Measurements from ENCODE around the gene CADM1. TPM values are rescaled to one million over a fixed set of nuclear protein-coding genes. Genes with fewer than 3 reads are reported as not detected.

The CADM1 gene
- total RNA-seq, 2 experiments from 2014 or later = 59.7 to 89.7 TPM

GRCh38 chr11:115153731-115154354 lies 350.4 kb downstream of the CADM1 start:
- Histone ChIP-seq H3K79me2 (ENCODE audit: insufficient read depth, low read depth, low read length) (no peaks in the 10 kb centered on the region), H2AFZ (ENCODE audit: low read length) (no peak overlapping the region), H3K4me2 (ENCODE audit: low read length) (no peak overlapping the region), H3K9me3 (ENCODE audit: low read length) (no peaks in the 10 kb centered on the region), H3K4me1 (ENCODE audit: insufficient read depth, low read length, poor library complexity, severe bottlenecking) (no peaks in the 10 kb centered on the region), H3K4me3 (ENCODE audit: low read depth, low read length, poor library complexity, severe bottlenecking) (no peak overlapping the region), H4K20me1 (ENCODE audit: insufficient read depth, low read length) (no peaks in the 10 kb centered on the region), H3K36me3 (ENCODE audit: insufficient read depth, low read length) (no peaks in the 10 kb centered on the region), H3K9me2 (ENCODE audit: insufficient read depth, low read length) (no peaks in the 10 kb centered on the region), H3K27ac (ENCODE audit: low read depth, low read length, poor library complexity, severe bottlenecking) (no peak overlapping the region)
- TF ChIP-seq EZH2phosphoT487 (IDR thresholded peaks at IDR 0.05; ENCODE audit: borderline replicate concordance, low read depth, low read length) = no peak
- TF ChIP-seq, protein P1, sequence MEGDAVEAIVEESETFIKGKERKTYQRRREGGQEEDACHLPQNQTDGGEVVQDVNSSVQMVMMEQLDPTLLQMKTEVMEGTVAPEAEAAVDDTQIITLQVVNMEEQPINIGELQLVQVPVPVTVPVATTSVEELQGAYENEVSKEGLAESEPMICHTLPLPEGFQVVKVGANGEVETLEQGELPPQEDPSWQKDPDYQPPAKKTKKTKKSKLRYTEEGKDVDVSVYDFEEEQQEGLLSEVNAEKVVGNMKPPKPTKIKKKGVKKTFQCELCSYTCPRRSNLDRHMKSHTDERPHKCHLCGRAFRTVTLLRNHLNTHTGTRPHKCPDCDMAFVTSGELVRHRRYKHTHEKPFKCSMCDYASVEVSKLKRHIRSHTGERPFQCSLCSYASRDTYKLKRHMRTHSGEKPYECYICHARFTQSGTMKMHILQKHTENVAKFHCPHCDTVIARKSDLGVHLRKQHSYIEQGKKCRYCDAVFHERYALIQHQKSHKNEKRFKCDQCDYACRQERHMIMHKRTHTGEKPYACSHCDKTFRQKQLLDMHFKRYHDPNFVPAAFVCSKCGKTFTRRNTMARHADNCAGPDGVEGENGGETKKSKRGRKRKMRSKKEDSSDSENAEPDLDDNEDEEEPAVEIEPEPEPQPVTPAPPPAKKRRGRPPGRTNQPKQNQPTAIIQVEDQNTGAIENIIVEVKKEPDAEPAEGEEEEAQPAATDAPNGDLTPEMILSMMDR (conservative IDR thresholded peaks at IDR 0.05; ENCODE audit: low read length) = no peak
- ChIA-PET CTCF (ENCODE audit: unreplicated experiment) (no interaction called here), POLR2A (no interaction called here)
- BruUV-seq (replicated peaks) = no TSS peak
- intact Hi-C loops (cut with micrococcal nuclease; ENCODE audit: unreplicated experiment) = no loop called here
- DNase-seq (ENCODE audit: low spot score) = no peak

- Histone ChIP-seq H3K27ac (ENCODE audit: low read depth, low read length, poor library complexity, severe bottlenecking) (no peak overlapping the region), H4K20me1 (ENCODE audit: insufficient read depth, low read length) (no peaks in the 10 kb centered on the region), H3K79me2 (ENCODE audit: insufficient read depth, low read depth, low read length) (no peaks in the 10 kb centered on the region), H3K9me3 (ENCODE audit: low read length) (no peaks in the 10 kb centered on the region), H3K36me3 (ENCODE audit: insufficient read depth, low read length) (no peaks in the 10 kb centered on the region), H3K4me1 (ENCODE audit: insufficient read depth, low read length, poor library complexity, severe bottlenecking) (no peaks in the 10 kb centered on the region), H2AFZ (ENCODE audit: low read length) (no peak overlapping the region), H3K4me2 (ENCODE audit: low read length) (no peak overlapping the region), H3K9me2 (ENCODE audit: insufficient read depth, low read length) (no peaks in the 10 kb centered on the region), H3K4me3 (ENCODE audit: low read depth, low read length, poor library complexity, severe bottlenecking) (no peak overlapping the region)
- POLR2A ChIA-PET = no interaction called here
- TF ChIP-seq, protein P1 (conservative IDR thresholded peaks at IDR 0.05; ENCODE audit: low read length) = no peak
- TF ChIP-seq EZH2phosphoT487 (IDR thresholded peaks at IDR 0.05; ENCODE audit: borderline replicate concordance, low read depth, low read length) = no peak
- CTCF ChIA-PET (ENCODE audit: unreplicated experiment) = no interaction called here
- intact Hi-C loops (cut with micrococcal nuclease; ENCODE audit: unreplicated experiment) = no loop called here
- BruUV-seq (replicated peaks) = no TSS peak
- no peak for DNase-seq (ENCODE audit: low spot score)
These were observed 351.1 kb downstream of the CADM1 start for GRCh38 chr11:115153135-115153534.

- H3K4me1 ChIP-seq (ENCODE audit: insufficient read depth, low read length, poor library complexity, severe bottlenecking) = no peaks in the 10 kb centered on the region
- H3K4me2 ChIP-seq (ENCODE audit: low read length) = no peak overlapping the region
- no peaks in the 10 kb centered on the region for H3K9me2 ChIP-seq (ENCODE audit: insufficient read depth, low read length)
- intact Hi-C loops (cut with micrococcal nuclease; ENCODE audit: unreplicated experiment) = no loop called here
- no TSS peak for BruUV-seq (replicated peaks)
- POLR2A ChIA-PET = interaction anchor here (0.7 kb wide), 1 partner anchor 764 kb away, joined by 3 read pairs; no protein-coding TSS in a partner anchor
- no peaks in the 10 kb centered on the region for H4K20me1 ChIP-seq (ENCODE audit: insufficient read depth, low read length)
- no peaks in the 10 kb centered on the region for H3K9me3 ChIP-seq (ENCODE audit: low read length)
- no peak for DNase-seq (ENCODE audit: low spot score)
- no peak overlapping the region for H3K27ac ChIP-seq (ENCODE audit: low read depth, low read length, poor library complexity, severe bottlenecking)
- TF ChIP-seq, protein P1 (conservative IDR thresholded peaks at IDR 0.05; ENCODE audit: low read length) = no peak
- H2AFZ ChIP-seq (ENCODE audit: low read length) = no peak overlapping the region
- H3K4me3 ChIP-seq (ENCODE audit: low read depth, low read length, poor library complexity, severe bottlenecking) = no peak overlapping the region
- CTCF ChIA-PET (ENCODE audit: unreplicated experiment) = no interaction called here
- no peaks in the 10 kb centered on the region for H3K36me3 ChIP-seq (ENCODE audit: insufficient read depth, low read length)
- no peaks in the 10 kb centered on the region for H3K79me2 ChIP-seq (ENCODE audit: insufficient read depth, low read depth, low read length)
These were observed 353.2 kb downstream of the CADM1 start for GRCh38 chr11:115151010-115151409.
